Upper lobe of left lung (tissue), 6 donors: ENCODE measurements around the gene RSL1D1. TPM values are rescaled to one million over a fixed set of nuclear protein-coding genes. Genes with fewer than 3 reads are reported as not detected.
"Not testable (repeated sequence)": the region's sequence is repeated elsewhere in the genome, so short reads cannot be mapped to it uniquely, and the experiment has no call there.

ENCODE experiments used
- ATAC-seq, 2 donors: fragments of 200-7000 bp; cut with Tn5 transposase; one replicate each; pipeline ENCODE4 v1.9.1; 2022; ENCODE audit warnings: mild to moderate bottlenecking in 2 of 2, moderate library complexity in 2 of 2; ENCODE audit not compliant: low FRiP score in 2 of 2
- DNase-seq, 2 donors: peaks; one replicate each; pipeline ENCODE4 v3.0.0-alpha.2; 2019 to 2020
- H3K27ac ChIP-seq, 4 donors: fragments of 200-600 bp; sonication (generic); one replicate each; pipeline ENCODE4 v1.5.1; 2016 to 2019
- H3K27me3 ChIP-seq, 4 donors: fragments of 200-600 bp; sonication (generic); one replicate each; pipeline ENCODE4 v1.5.1; 2017 to 2019
- H3K36me3 ChIP-seq, 4 donors: fragments of 200-600 bp; sonication (generic); one replicate each; pipeline ENCODE4 v1.5.1; 2016 to 2019
- H3K4me1 ChIP-seq, 4 donors: fragments of 200-600 bp; sonication (generic); one replicate each; pipeline ENCODE4 v1.5.1; 2018 to 2019
- H3K4me3 ChIP-seq, 4 donors: fragments of 200-600 bp; sonication (generic); one replicate each; pipeline ENCODE4 v1.5.1; 2017 to 2019; ENCODE audit warnings: mild to moderate bottlenecking in 2 of 4, moderate library complexity in 1 of 4
- H3K9me3 ChIP-seq, 4 donors: fragments of 200-600 bp; sonication (generic); one replicate each; pipeline ENCODE4 v1.5.1; 2018 to 2019
- EP300 ChIP-seq, 4 donors: sonication (generic); formaldehyde crosslinking; IDR thresholded peaks; one replicate each; pipeline ENCODE4 v1.5.1; 2017; ENCODE audit warnings: antibody characterized with exemption in 4 of 4, control low read depth in 2 of 4
- POLR2A ChIP-seq, 4 donors: fragments of 450-650 bp; IDR thresholded peaks; one replicate each; pipeline ENCODE4 v1.5.1; 2016 to 2017; ENCODE audit warnings: antibody characterized with exemption in 4 of 4, mild to moderate bottlenecking in 2 of 4
- POLR2AphosphoS5 ChIP-seq, 2 donors: sonication (generic); formaldehyde crosslinking; IDR thresholded peaks; one replicate each; pipeline ENCODE4 v1.5.1; 2017; ENCODE audit warnings: antibody characterized with exemption in 2 of 2
- WGBS, 2 donors: methylation state at CpG; one replicate each; pipeline ENCODE4 v1.1.5; 2017 to 2018; 5-methylcytosine and 5-hydroxymethylcytosine counted together
- total RNA-seq, 6 donors: library from RNA; depleted of rRNA in 4 of 6; stranded (reverse); fragments of >200 nt in 4 of 6; gene quantifications; one replicate each; pipeline versions ENCODE4 v1.1.0 to v1.2.1, GENCODE V29; 2016 to 2021
- TF ChIP-seq, protein P1 (sequence below), 6 experiments: fragments of 450-650 bp in 4 of 6; fragments of 200-600 bp in 2 of 6; sonication (generic) in 2 of 6; IDR thresholded peaks; one replicate each; pipeline ENCODE4 v1.5.1; 2016 to 2019; ENCODE audit warnings: antibody characterized with exemption in 6 of 6
- donor health status: DM: no; HTN: no; CAD: no; lungs with moderate emphysema.
- donor health status: DM: no; HTN: yes; CAD: no; lungs with severe emphysema.

RSL1D1 gene
- total RNA-seq, 6 donors from 2014 or later = 77.8 to 121 (median 108) TPM

DNA sequence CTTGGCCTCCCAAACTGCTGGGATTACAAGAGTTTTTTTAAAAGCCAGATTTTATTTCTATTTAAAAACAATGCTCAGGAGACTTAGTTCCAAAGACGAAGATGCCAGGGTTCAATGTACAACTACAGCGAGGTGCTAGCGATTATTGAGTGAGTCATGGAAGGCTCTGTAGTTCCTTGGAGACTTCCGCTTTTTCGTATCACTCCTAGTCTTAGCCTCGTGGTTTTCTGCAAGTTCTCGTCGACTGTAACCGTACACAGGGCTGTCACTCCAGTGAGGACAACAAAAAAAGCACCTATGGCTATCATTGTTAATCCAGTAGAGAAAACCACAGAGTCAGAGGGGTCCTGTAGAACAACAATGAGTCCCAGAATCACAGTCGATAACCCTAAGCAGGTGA, 31.5 kb downstream of the RSL1D1 start:
- Histone ChIP-seq H3K36me3 (no peaks in the 10 kb centered on the region), H3K4me3 (no peak overlapping the region), H3K27ac (no peak overlapping the region), H3K27me3 (no peaks in the 10 kb centered on the region), H3K4me1 (peaks cover 2 to 10% (median 6%) of the 10 kb centered on the region in 4 donors), H3K9me3 (no peaks in the 10 kb centered on the region)
- ATAC-seq = peak in 1 of 2 donors; percentile 58
- no peak for DNase-seq
- WGBS, 2 donors = 66 to 89% methylated on average over 10 of the region's 10 CpGs
- TF ChIP-seq POLR2A (IDR thresholded peaks at IDR 0.05) (no peak), EP300 (IDR thresholded peaks at IDR 0.05) (no peak), POLR2AphosphoS5 (IDR thresholded peaks at IDR 0.05) (no peak)
- TF ChIP-seq, protein P1, sequence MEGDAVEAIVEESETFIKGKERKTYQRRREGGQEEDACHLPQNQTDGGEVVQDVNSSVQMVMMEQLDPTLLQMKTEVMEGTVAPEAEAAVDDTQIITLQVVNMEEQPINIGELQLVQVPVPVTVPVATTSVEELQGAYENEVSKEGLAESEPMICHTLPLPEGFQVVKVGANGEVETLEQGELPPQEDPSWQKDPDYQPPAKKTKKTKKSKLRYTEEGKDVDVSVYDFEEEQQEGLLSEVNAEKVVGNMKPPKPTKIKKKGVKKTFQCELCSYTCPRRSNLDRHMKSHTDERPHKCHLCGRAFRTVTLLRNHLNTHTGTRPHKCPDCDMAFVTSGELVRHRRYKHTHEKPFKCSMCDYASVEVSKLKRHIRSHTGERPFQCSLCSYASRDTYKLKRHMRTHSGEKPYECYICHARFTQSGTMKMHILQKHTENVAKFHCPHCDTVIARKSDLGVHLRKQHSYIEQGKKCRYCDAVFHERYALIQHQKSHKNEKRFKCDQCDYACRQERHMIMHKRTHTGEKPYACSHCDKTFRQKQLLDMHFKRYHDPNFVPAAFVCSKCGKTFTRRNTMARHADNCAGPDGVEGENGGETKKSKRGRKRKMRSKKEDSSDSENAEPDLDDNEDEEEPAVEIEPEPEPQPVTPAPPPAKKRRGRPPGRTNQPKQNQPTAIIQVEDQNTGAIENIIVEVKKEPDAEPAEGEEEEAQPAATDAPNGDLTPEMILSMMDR (IDR thresholded peaks at IDR 0.05) = no peak

DNA sequence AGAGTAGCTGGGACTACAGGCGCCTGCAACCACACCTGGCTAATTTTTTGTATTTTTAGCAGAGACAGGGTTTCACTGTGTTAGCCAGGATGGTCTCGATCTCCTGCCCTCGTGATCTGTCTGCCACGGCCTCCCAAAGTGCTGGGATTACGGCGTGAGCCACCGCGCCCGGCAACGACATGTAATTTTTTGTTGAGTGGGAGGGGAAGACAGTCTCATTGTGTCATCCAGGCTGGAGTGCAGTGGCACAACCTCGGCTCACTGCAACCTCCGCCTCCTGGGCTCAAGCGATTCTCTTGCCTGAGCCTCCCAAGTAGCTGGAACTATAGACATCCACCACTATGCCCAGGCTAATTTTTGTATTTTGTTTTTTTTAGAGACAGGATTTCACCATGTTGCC, 32.4 kb downstream of the RSL1D1 start:
- H3K36me3 ChIP-seq, H3K27ac ChIP-seq, ATAC-seq, H3K4me3 ChIP-seq, H3K9me3 ChIP-seq, H3K27me3 ChIP-seq, H3K4me1 ChIP-seq: not testable (repeated sequence)
- peak in 1 of 2 donors; percentile 62 for DNase-seq
- 85% methylated on average over 13 of the region's 13 CpGs for WGBS, 2 donors

DNA sequence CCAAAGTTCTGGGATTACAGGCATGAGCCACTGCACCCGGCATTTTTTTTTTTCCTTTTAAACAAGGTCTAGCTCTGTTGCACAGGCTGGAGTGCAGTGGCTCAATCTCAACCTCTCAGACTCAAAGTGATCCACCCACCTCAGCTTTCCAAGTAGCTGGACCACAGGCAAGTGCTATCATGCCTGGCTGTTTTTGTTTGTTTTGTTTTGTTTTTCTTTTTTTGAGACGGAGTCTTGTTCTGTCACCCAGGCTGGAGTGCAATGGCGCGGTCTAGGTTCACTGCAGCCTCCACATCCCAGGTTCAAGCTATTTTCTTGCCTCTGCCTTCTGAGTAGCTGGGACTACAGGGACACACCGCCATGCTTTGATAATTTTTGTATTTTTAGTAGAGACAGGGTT, 35.2 kb downstream of the RSL1D1 start:
- no peak for DNase-seq
- peaks cover 0 to 6% (median 3%) of the 10 kb centered on the region in 4 donors for H3K4me1 ChIP-seq
- ATAC-seq = no peak
- no peaks in the 10 kb centered on the region for H3K9me3 ChIP-seq
- no peak overlapping the region for H3K27ac ChIP-seq
- no peak overlapping the region for H3K4me3 ChIP-seq
- H3K27me3 ChIP-seq = no peaks in the 10 kb centered on the region
- 69 to 84% methylated on average over 5 of the region's 5 CpGs for WGBS, 2 donors
- no peaks in the 10 kb centered on the region for H3K36me3 ChIP-seq
- TF ChIP-seq POLR2A (IDR thresholded peaks at IDR 0.05) (no peak), POLR2AphosphoS5 (IDR thresholded peaks at IDR 0.05) (no peak), EP300 (IDR thresholded peaks at IDR 0.05) (no peak)
- TF ChIP-seq, protein P1 (IDR thresholded peaks at IDR 0.05) = no peak

- peak in 1 of 2 donors; percentile 16 for TF ChIP-seq POLR2AphosphoS5 (IDR thresholded peaks at IDR 0.05)
- not testable (repeated sequence) for H3K36me3 ChIP-seq, H3K4me3 ChIP-seq, H3K9me3 ChIP-seq, H3K27me3 ChIP-seq, H3K4me1 ChIP-seq
- peak overlapping the region in 2 of 4 donors; percentile 19 to 30 for H3K27ac ChIP-seq
- ATAC-seq (peak in 1 of 2 donors; percentile 67), DNase-seq (peak in 1 of 2 donors; percentile 66)
- 69 to 81% methylated on average over 2 to 4 of the region's 4 CpGs for WGBS, 2 donors
Measured at GRCh38 chr16:11814800-11815199, 36.5 kb downstream of the RSL1D1 start.

DNA sequence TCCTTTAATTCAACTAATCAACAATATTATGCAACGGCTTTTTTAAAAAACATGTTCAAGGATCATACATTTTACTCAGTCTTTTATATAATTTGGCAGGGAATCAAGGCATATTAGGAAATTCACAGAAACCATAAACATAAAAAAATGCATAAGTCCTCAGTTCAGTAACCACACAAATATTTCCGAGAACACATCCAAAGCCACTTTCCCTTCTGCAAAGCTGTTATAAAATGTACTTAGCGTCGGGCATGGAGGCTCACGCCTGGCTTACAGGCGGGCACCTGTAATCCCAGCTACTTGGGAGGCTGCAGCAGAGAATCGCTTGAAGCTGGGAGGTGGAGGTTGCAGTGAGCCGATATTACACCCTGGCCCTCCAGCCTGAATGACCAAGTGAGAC, 44.6 kb downstream of the RSL1D1 start:
- no peak for ATAC-seq
- WGBS, 2 donors = 48 to 59% methylated on average over 8 of the region's 8 CpGs
- no peak overlapping the region for H3K4me3 ChIP-seq
- peaks cover 0 to 3% (median 0%) of the 10 kb centered on the region in 4 donors for H3K4me1 ChIP-seq
- H3K27me3 ChIP-seq = no peaks in the 10 kb centered on the region
- no peak overlapping the region for H3K27ac ChIP-seq
- H3K9me3 ChIP-seq = no peaks in the 10 kb centered on the region
- DNase-seq = no peak
- H3K36me3 ChIP-seq = no peaks in the 10 kb centered on the region
- TF ChIP-seq, protein P1 (IDR thresholded peaks at IDR 0.05) = no peak
- TF ChIP-seq EP300 (IDR thresholded peaks at IDR 0.05) (no peak), POLR2A (IDR thresholded peaks at IDR 0.05) (no peak), POLR2AphosphoS5 (IDR thresholded peaks at IDR 0.05) (no peak)

- WGBS, 2 donors = 81 to 89% methylated on average over 3 of the region's 3 CpGs
- H3K9me3 ChIP-seq = no peaks in the 10 kb centered on the region
- H3K27ac ChIP-seq = no peak overlapping the region
- H3K36me3 ChIP-seq = no peaks in the 10 kb centered on the region
- H3K27me3 ChIP-seq = no peaks in the 10 kb centered on the region
- DNase-seq (no peak), ATAC-seq (no peak)
- H3K4me3 ChIP-seq = no peak overlapping the region
- TF ChIP-seq POLR2AphosphoS5 (IDR thresholded peaks at IDR 0.05) = no peak
- TF ChIP-seq, protein P1 (IDR thresholded peaks at IDR 0.05) = no peak
- no peak for TF ChIP-seq POLR2A (IDR thresholded peaks at IDR 0.05)
- no peak for TF ChIP-seq EP300 (IDR thresholded peaks at IDR 0.05)
- peaks cover 0 to 6% (median 1%) of the 10 kb centered on the region in 4 donors for H3K4me1 ChIP-seq
Measured at GRCh38 chr16:11805556-11805955, 45.8 kb downstream of the RSL1D1 start.
